GM20000 (cell line): ENCODE data around the gene TAF1.
"Not testable (repeated sequence)": the region's sequence is repeated elsewhere in the genome, so short reads cannot be mapped to it uniquely, and the experiment has no call there.

ENCODE experiments used
- DNase-seq: peaks from one replicate; pipeline ENCODE4 v3.0.0; 2012; ENCODE audit warnings: low spot score
- TF ChIP-seq, protein P1 (sequence below): IDR thresholded peaks from 2 replicates; pipeline ENCODE4 v1.5.1; 2012; ENCODE audit warnings: mild to moderate bottlenecking, control low read depth; ENCODE audit errors: extremely low read depth, missing control alignments

TAF1 gene

DNA sequence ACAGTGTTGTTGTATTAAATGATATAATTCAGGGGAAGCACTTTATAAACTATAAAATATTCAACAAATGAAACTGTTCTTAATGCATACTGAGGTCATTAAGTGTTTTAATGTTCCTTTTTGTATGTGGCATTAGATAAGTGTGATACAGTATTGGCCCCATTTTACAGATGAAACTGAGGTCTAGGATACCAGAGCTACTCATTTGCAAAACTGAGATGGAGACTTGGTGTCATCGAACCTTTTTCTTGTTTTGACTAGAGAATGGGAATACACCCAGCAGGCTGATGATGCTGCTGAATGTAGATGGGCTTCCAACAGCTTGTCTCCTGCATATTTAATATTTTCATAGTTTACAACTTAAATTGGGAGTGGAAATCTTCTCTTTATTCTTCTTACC lies 34.6 kb downstream of the TAF1 start:
- DNase-seq, result no peak
- TF ChIP-seq, protein P1, sequence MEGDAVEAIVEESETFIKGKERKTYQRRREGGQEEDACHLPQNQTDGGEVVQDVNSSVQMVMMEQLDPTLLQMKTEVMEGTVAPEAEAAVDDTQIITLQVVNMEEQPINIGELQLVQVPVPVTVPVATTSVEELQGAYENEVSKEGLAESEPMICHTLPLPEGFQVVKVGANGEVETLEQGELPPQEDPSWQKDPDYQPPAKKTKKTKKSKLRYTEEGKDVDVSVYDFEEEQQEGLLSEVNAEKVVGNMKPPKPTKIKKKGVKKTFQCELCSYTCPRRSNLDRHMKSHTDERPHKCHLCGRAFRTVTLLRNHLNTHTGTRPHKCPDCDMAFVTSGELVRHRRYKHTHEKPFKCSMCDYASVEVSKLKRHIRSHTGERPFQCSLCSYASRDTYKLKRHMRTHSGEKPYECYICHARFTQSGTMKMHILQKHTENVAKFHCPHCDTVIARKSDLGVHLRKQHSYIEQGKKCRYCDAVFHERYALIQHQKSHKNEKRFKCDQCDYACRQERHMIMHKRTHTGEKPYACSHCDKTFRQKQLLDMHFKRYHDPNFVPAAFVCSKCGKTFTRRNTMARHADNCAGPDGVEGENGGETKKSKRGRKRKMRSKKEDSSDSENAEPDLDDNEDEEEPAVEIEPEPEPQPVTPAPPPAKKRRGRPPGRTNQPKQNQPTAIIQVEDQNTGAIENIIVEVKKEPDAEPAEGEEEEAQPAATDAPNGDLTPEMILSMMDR, result no peak

GRCh38 chrX:71416260-71416659 lies 50.1 kb downstream of the TAF1 start:
- not testable (repeated sequence) for DNase-seq

- no peak for DNase-seq
These were observed 54.5 kb downstream of the TAF1 start for GRCh38 chrX:71420686-71421085.

DNA sequence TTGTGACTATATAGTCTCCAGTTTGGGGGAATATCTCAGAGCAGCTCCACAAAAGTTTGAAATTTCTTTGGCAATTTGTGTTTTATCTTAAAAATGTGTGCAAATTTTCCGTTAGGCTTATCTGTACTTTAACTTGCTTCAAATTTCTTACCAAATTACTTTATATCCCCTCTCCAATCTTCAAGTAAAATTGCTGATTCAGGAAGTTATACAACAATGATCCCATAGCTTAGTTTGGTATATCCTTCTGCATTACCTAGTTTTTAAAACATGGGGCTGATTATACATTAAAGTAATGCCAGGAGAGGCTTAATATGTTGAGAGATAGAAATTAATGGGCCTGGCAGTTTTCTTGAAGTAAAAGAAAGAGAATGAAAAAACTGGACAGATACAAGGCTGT lies 66.6 kb downstream of the TAF1 start:
- TF ChIP-seq, protein P1, result no peak
- no peak for DNase-seq

More at GRCh38 chrX:71420686-71421085, 54.5 kb downstream of the TAF1 start:
- TF ChIP-seq, protein P1, result no peak

GRCh38 chrX:71438750-71439149 lies 72.6 kb downstream of the TAF1 start:
- TF ChIP-seq, protein P1, result no peak
- no peak for DNase-seq

- TF ChIP-seq, protein P1, result no peak
These were observed 73.3 kb downstream of the TAF1 start for GRCh38 chrX:71439420-71439819.

GRCh38 chrX:71439896-71440295 lies 73.7 kb downstream of the TAF1 start:
- DNase-seq, result no peak
- TF ChIP-seq, protein P1, result no peak

More at GRCh38 chrX:71439420-71439819, 73.3 kb downstream of the TAF1 start:
- DNase-seq, result no peak

DNA sequence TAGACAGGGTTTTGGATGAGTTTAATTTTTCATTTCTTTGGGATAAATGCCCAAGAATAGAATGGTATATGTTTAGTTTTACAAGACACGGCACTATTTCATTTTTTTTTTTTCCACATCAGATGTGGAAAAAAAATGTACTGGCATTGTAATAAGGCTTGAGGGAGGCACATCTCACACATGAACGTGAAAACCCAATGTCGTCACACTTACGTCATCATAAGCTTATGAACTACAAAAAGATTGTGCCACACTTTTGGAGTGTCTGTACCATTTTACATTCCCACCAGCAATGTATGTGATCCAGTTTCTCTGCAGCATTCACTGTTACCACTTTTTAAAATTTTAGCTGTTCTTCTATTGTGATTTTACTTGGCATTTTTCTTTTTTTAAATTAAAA lies 74.2 kb downstream of the TAF1 start:
- TF ChIP-seq, protein P1, result no peak
- no peak for DNase-seq

- not testable (repeated sequence) for DNase-seq
These were observed 75.7 kb downstream of the TAF1 start for GRCh38 chrX:71441809-71442208.
